PC-3 (cell line): Measurements from ENCODE around the gene PIM1. TPM values are rescaled to one million over a fixed set of nuclear protein-coding genes. Genes with fewer than 3 reads are reported as not detected.

ENCODE experiments used
- ATAC-seq: fragments of 200-7000 bp; cut with Tn5 transposase; 2 replicates; pipeline ENCODE4 v1.9.1; 2020; ENCODE audit warnings: mild to moderate bottlenecking, moderate library complexity
- BruUV-seq: library from RNA; stranded (reverse); fragments of 400-500 nt; replicated peaks from 2 replicates; lab custom pipeline; 2021; lab: Mats Ljungman, UMichigan
- CTCF ChIA-PET: fragments of 300-600 bp; sonication (Branson Sonifier 250); formaldehyde crosslinking; loops from one replicate; lab custom pipeline; 2022; ENCODE audit warnings: antibody characterized with exemption; lab: Charles Lee
- POLR2A ChIA-PET: fragments of 300-600 bp; sonication (Branson Sonifier 250); formaldehyde crosslinking; loops from one replicate; lab custom pipeline; 2022; ENCODE audit warnings: antibody characterized with exemption; ENCODE audit not compliant: unreplicated experiment; lab: Charles Lee
- DNase-seq: peaks from one replicate; pipeline ENCODE4 v3.0.0-alpha.2; 2015
- H2AFZ ChIP-seq: fragments of 300-600 bp; sonication (generic); 2 replicates; pipeline ENCODE4 v1.6.0; 2016; ENCODE audit warnings: antibody characterized with exemption, low read length
- H3F3A ChIP-seq: fragments of 300-600 bp; sonication (generic); one replicate; pipeline ENCODE4 v1.6.0; 2017; ENCODE audit warnings: antibody characterized with exemption, low read length, control low read depth, mild to moderate bottlenecking; ENCODE audit not compliant: unreplicated experiment
- H3K27ac ChIP-seq: fragments of 300-600 bp; sonication (generic); 2 replicates; pipeline ENCODE4 v1.5.1; 2016; ENCODE audit warnings: mild to moderate bottlenecking, low read length
- H3K27me3 ChIP-seq: fragments of 300-600 bp; sonication (generic); 2 replicates; pipeline ENCODE4 v1.6.1; 2016; ENCODE audit warnings: low read length, mixed read lengths
- H3K36me3 ChIP-seq: fragments of 300-600 bp; sonication (generic); 2 replicates; pipeline ENCODE4 v1.6.1; 2016; ENCODE audit warnings: low read depth, mixed run types, low read length, mixed read lengths
- H3K4me1 ChIP-seq: fragments of 300-600 bp; sonication (generic); 2 replicates; pipeline ENCODE4 v1.5.1; 2016; ENCODE audit warnings: low read length; ENCODE audit not compliant: insufficient read depth
- H3K4me2 ChIP-seq: fragments of 300-600 bp; sonication (generic); 2 replicates; pipeline ENCODE4 v1.6.0; 2016; ENCODE audit warnings: low read length
- H3K4me3 ChIP-seq: fragments of 300-600 bp; sonication (generic); 2 replicates; pipeline ENCODE4 v1.5.1; 2016; ENCODE audit warnings: mild to moderate bottlenecking, low read length, mixed read lengths
- H3K79me2 ChIP-seq: fragments of 300-600 bp; sonication (generic); 2 replicates; pipeline ENCODE4 v1.6.1; 2017; ENCODE audit warnings: low read length, mixed read lengths
- H3K9ac ChIP-seq: fragments of 300-600 bp; sonication (generic); 2 replicates; pipeline ENCODE4 v1.6.0; 2016; ENCODE audit warnings: mild to moderate bottlenecking, low read length
- H3K9me2 ChIP-seq: fragments of 300-600 bp; sonication (generic); replicated peaks from 2 replicates; pipeline ENCODE4 v1.6.1; 2016; ENCODE audit warnings: mixed run types, low read length, mixed read lengths
- H3K9me3 ChIP-seq: fragments of 300-600 bp; sonication (generic); 2 replicates; pipeline ENCODE4 v1.6.1; 2016; ENCODE audit warnings: low read length, mixed read lengths
- H4K20me1 ChIP-seq: fragments of 300-600 bp; sonication (generic); 2 replicates; pipeline ENCODE4 v1.6.1; 2016; ENCODE audit warnings: low read length, mixed read lengths
- EZH2 ChIP-seq: fragments of 300-600 bp; sonication (generic); IDR thresholded peaks from one replicate; pipeline ENCODE4 v1.6.1; 2017; ENCODE audit warnings: antibody characterized with exemption, mild to moderate bottlenecking, low read length; ENCODE audit not compliant: unreplicated experiment
- EZH2phosphoT487 ChIP-seq: fragments of 300-600 bp; sonication (generic); IDR thresholded peaks from 2 replicates; pipeline ENCODE4 v1.6.1; 2018; ENCODE audit warnings: mild to moderate bottlenecking, antibody characterized with exemption, low read length, borderline replicate concordance
- intact Hi-C: fragments of 100-400 bp; cut with micrococcal nuclease; formaldehyde crosslinking; loops from 2 replicates; pipeline ENCODE4 v1.9.0; 2023
- total RNA-seq: library from RNA; depleted of rRNA; stranded (reverse); fragments of >200 nt; gene quantifications from 2 replicates; pipeline ENCODE4 v1.2.3, GENCODE V29; 2014
- TF ChIP-seq, protein P1 (sequence below): fragments of 300-600 bp; sonication (generic); conservative IDR thresholded peaks from 2 replicates; pipeline ENCODE4 v1.5.1; 2017; ENCODE audit warnings: antibody characterized with exemption, low read depth, mild to moderate bottlenecking, low read length

PIM1 gene
- total RNA-seq, 1 experiment from 2014 or later = 74.1 TPM

DNA sequence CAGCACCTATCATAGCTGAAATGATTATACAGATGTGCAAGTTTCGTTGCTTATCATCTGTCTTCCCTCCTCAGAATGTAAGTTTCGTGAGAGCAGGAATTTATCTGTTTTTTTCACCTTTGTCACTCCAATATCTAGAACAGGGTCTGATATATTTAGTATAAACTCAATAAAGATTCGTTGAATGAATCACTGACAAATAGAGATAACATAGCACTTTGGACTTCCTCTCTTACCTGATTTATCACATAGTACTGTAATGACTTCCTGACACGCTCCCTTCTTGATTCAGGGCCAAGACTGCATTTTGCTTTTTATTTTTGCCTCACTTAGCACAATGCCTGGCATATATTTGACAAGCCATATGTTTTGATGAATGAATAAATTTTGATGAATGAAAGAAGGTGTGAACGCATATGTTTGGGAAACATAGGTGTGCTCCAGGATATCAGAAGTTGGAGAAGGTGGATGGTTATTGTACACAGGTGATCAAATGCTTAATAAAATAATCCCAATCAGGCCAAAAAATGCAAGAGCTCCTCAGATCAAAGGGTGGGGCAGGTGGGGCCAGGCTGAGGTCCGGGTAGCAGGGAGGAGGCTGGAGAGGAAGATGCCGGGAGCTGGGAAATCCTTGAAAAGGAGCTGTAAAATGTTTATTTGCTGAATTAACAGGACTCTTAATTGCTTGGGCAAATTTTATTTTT, 33.0 kb downstream of the PIM1 start:
- Histone ChIP-seq H3K27ac (no peak overlapping the region), H3K4me3 (no peak overlapping the region), H3K27me3 (no peaks in the 10 kb centered on the region), H3F3A (no peaks in the 10 kb centered on the region), H3K9me3 (no peaks in the 10 kb centered on the region), H4K20me1 (no peaks in the 10 kb centered on the region), H3K9me2 (no peaks in the 10 kb centered on the region), H3K36me3 (no peaks in the 10 kb centered on the region), H3K4me2 (no peak overlapping the region), H3K4me1 (peaks cover 10% of the 10 kb centered on the region; the same call in 1 of the 2 replicates), H3K79me2 (no peaks in the 10 kb centered on the region), H2AFZ (no peak overlapping the region), H3K9ac (no peak overlapping the region)
- ChIA-PET CTCF (interaction anchor here (0.7 kb wide), 1 partner anchor 223 kb away, joined by 7 read pairs; no protein-coding TSS in a partner anchor), POLR2A (no interaction called here)
- TF ChIP-seq, protein P1, sequence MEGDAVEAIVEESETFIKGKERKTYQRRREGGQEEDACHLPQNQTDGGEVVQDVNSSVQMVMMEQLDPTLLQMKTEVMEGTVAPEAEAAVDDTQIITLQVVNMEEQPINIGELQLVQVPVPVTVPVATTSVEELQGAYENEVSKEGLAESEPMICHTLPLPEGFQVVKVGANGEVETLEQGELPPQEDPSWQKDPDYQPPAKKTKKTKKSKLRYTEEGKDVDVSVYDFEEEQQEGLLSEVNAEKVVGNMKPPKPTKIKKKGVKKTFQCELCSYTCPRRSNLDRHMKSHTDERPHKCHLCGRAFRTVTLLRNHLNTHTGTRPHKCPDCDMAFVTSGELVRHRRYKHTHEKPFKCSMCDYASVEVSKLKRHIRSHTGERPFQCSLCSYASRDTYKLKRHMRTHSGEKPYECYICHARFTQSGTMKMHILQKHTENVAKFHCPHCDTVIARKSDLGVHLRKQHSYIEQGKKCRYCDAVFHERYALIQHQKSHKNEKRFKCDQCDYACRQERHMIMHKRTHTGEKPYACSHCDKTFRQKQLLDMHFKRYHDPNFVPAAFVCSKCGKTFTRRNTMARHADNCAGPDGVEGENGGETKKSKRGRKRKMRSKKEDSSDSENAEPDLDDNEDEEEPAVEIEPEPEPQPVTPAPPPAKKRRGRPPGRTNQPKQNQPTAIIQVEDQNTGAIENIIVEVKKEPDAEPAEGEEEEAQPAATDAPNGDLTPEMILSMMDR = no peak
- TF ChIP-seq EZH2phosphoT487 (no peak), EZH2 (no peak)
- no TSS peak for BruUV-seq
- intact Hi-C loops = loop anchor here (10.0 kb wide), 1 partner anchor 318 kb away; the partner anchor contains the start of gene C6orf89
- ATAC-seq = no peak
- DNase-seq = peak; percentile 38

DNA sequence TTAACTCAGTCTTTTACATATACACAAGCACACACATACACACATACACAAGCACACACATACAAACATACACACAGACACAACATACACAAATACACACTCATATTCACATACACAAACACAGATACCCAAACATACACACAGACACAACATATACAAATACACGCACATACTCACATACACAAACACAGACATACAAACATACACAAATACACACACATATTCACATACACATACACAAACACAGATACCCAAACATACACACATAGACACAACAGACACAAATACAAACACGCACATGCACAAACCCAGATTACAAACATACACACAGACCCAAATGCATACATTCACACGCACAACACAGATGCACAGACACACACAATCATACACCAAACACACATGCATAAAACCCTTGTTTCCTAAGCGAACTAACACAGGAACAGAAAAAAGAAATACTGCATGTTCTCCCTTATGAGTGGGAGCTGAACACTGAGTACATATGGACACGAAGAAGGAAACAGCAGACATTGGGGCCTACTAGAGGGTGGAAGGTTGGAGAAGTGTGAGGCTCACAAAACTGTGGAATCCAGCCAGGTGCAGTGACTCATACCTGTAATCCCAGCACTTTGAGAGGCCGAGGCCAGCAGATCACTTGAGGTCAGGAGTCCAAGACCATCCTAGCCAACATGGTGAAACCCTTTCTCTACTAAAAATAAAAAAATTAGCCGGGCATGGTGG, 34.2 kb downstream of the PIM1 start:
- Histone ChIP-seq H3K36me3 (no peaks in the 10 kb centered on the region), H4K20me1 (no peaks in the 10 kb centered on the region), H3F3A (no peaks in the 10 kb centered on the region), H3K79me2 (no peaks in the 10 kb centered on the region), H3K9ac (no peak overlapping the region), H2AFZ (no peak overlapping the region), H3K4me1 (peaks cover 10% of the 10 kb centered on the region; the same call in 1 of the 2 replicates), H3K4me2 (no peak overlapping the region), H3K27me3 (no peaks in the 10 kb centered on the region), H3K9me2 (no peaks in the 10 kb centered on the region), H3K27ac (no peak overlapping the region), H3K4me3 (no peak overlapping the region), H3K9me3 (no peaks in the 10 kb centered on the region)
- intact Hi-C loops = loop anchor here (10.0 kb wide), 1 partner anchor 319 kb away; the partner anchor contains the start of gene C6orf89
- ChIA-PET POLR2A (no interaction called here), CTCF (no interaction called here)
- ATAC-seq (peak; percentile 66), DNase-seq (peak; percentile 68)
- TF ChIP-seq EZH2phosphoT487 (no peak), EZH2 (no peak)
- TF ChIP-seq, protein P1 = no peak
- no TSS peak for BruUV-seq
